ENCODE data around the gene SPOCK2. TPM values are rescaled to one million over a fixed set of nuclear protein-coding genes. Genes with fewer than 3 reads are reported as not detected.

SPOCK2 gene
- total and polyA plus RNA-seq, 7 experiments from 2014 or later = 200 to 543 (median 336) TPM

GRCh38 chr10:72045586-72045985, 42.8 kb downstream of the SPOCK2 start:
- CTCF ChIA-PET = interaction anchor here (0.6 to 1.7 kb wide), 3 partner anchors 17 to 163 kb away, joined by 3 to 5 read pairs (median 4); no protein-coding TSS in a partner anchor
- H3K9me3 Mint-ChIP-seq = peaks cover 0 to 4% (median 0%) of the 10 kb centered on the region in 11 donors
- no peak for ATAC-seq
- POLR2A ChIA-PET = no interaction called here
- intact Hi-C loops (cut with micrococcal nuclease) = loop anchor here in 1 of 2 donors (5.0 to 10.0 kb wide), 2 partner anchors 733 to 789 kb away; no protein-coding TSS in a partner anchor
- no peaks in the 10 kb centered on the region for H3K36me3 ChIP-seq (ENCODE audit: control insufficient read depth in 2 of 3, insufficient read depth in 3 of 3, low read length in 3 of 3)
- DNase-seq = no peak
- H3K4me3 ChIP-seq (ENCODE audit: low read length) = no peak overlapping the region
- H3K27me3 Mint-ChIP-seq = no peaks in the 10 kb centered on the region
- no peaks in the 10 kb centered on the region for H3K9me3 ChIP-seq (ENCODE audit: control insufficient read depth in 2 of 3, low read length in 3 of 3)
- H3K4me3 Mint-ChIP-seq = no peak overlapping the region
- H3K27me3 ChIP-seq (ENCODE audit: control insufficient read depth in 2 of 2, insufficient read depth in 2 of 2, low read length in 2 of 2) = no peaks in the 10 kb centered on the region
- H3K27ac ChIP-seq (ENCODE audit: low read depth, low read length) = no peak overlapping the region
- H3K36me3 Mint-ChIP-seq = peaks cover 0 to 6% (median 0%) of the 10 kb centered on the region in 5 donors
- no peaks in the 10 kb centered on the region for H3K4me1 ChIP-seq (ENCODE audit: control insufficient read depth in 2 of 2, insufficient read depth in 2 of 2, low read length in 2 of 2)
- H3K27ac Mint-ChIP-seq = peak overlapping the region in 1 of 9 donors; percentile 13
- H3K4me1 Mint-ChIP-seq = peaks cover 5 to 10% (median 8%) of the 10 kb centered on the region in 7 donors

- no peaks in the 10 kb centered on the region for H3K36me3 ChIP-seq (ENCODE audit: control insufficient read depth in 2 of 3, insufficient read depth in 3 of 3, low read length in 3 of 3)
- Mint-ChIP-seq H3K27ac (peak overlapping the region in 1 of 9 donors; percentile 77), H3K9me3 (peaks cover 0 to 4% (median 0%) of the 10 kb centered on the region in 11 donors), H3K36me3 (peaks cover 0 to 2% (median 0%) of the 10 kb centered on the region in 5 donors), H3K4me3 (no peak overlapping the region), H3K4me1 (peaks cover 3 to 10% (median 8%) of the 10 kb centered on the region in 7 donors), H3K27me3 (no peaks in the 10 kb centered on the region)
- ChIA-PET POLR2A (interaction anchor here (0.6 kb wide), 1 partner anchor 192 kb away, joined by 3 read pairs; no protein-coding TSS in a partner anchor), CTCF (interaction anchor here (0.9 to 1.7 kb wide), 3 partner anchors 18 to 287 kb away, joined by 3 to 5 read pairs (median 3); no protein-coding TSS in a partner anchor)
- H3K4me1 ChIP-seq (ENCODE audit: control insufficient read depth in 2 of 2, insufficient read depth in 2 of 2, low read length in 2 of 2) = no peaks in the 10 kb centered on the region
- no peak overlapping the region for H3K27ac ChIP-seq (ENCODE audit: low read depth, low read length)
- no peak overlapping the region for H3K4me3 ChIP-seq (ENCODE audit: low read length)
- DNase-seq = no peak
- H3K27me3 ChIP-seq (ENCODE audit: control insufficient read depth in 2 of 2, insufficient read depth in 2 of 2, low read length in 2 of 2) = no peaks in the 10 kb centered on the region
- intact Hi-C loops (cut with micrococcal nuclease) = loop anchor here in 1 of 2 donors (5.0 to 10.0 kb wide), 2 partner anchors 732 to 790 kb away; no protein-coding TSS in a partner anchor
- no peak for ATAC-seq
- H3K9me3 ChIP-seq (ENCODE audit: control insufficient read depth in 2 of 3, low read length in 3 of 3) = no peaks in the 10 kb centered on the region
These were observed 43.8 kb downstream of the SPOCK2 start for GRCh38 chr10:72044417-72045041.

GRCh38 chr10:72043016-72043834, 45.1 kb downstream of the SPOCK2 start:
- Mint-ChIP-seq H3K9me3 (peaks cover 0 to 4% (median 0%) of the 10 kb centered on the region in 11 donors), H3K36me3 (no peaks in the 10 kb centered on the region), H3K27ac (peak overlapping the region in 2 of 9 donors; percentile 12 to 42), H3K27me3 (no peaks in the 10 kb centered on the region), H3K4me3 (no peak overlapping the region), H3K4me1 (peaks cover 0 to 3% (median under 1%) of the 10 kb centered on the region in 7 donors)
- ChIA-PET POLR2A (no interaction called here), CTCF (interaction anchor here (0.6 to 1.4 kb wide), 4 partner anchors 148 to 1616 kb away, joined by 3 to 4 read pairs (median 3); partner anchors contain the start of gene PSAP)
- no peaks in the 10 kb centered on the region for H3K27me3 ChIP-seq (ENCODE audit: control insufficient read depth in 2 of 2, insufficient read depth in 2 of 2, low read length in 2 of 2)
- H3K27ac ChIP-seq (ENCODE audit: low read depth, low read length) = no peak overlapping the region
- H3K36me3 ChIP-seq (ENCODE audit: control insufficient read depth in 2 of 3, insufficient read depth in 3 of 3, low read length in 3 of 3) = no peaks in the 10 kb centered on the region
- H3K4me1 ChIP-seq (ENCODE audit: control insufficient read depth in 2 of 2, insufficient read depth in 2 of 2, low read length in 2 of 2) = no peaks in the 10 kb centered on the region
- no peak overlapping the region for H3K4me3 ChIP-seq (ENCODE audit: low read length)
- DNase-seq = no peak
- intact Hi-C loops (cut with micrococcal nuclease) = loop anchor here in 1 of 2 donors (10.0 kb wide), 1 partner anchor 792 kb away; no protein-coding TSS in a partner anchor
- no peak for ATAC-seq
- no peaks in the 10 kb centered on the region for H3K9me3 ChIP-seq (ENCODE audit: control insufficient read depth in 2 of 3, low read length in 3 of 3)

GRCh38 chr10:72041491-72041890, 46.9 kb downstream of the SPOCK2 start:
- Mint-ChIP-seq H3K27ac (no peak overlapping the region), H3K27me3 (no peaks in the 10 kb centered on the region), H3K4me1 (peaks cover 0 to 3% (median 0%) of the 10 kb centered on the region in 7 donors), H3K4me3 (no peak overlapping the region), H3K36me3 (no peaks in the 10 kb centered on the region), H3K9me3 (peaks cover 0 to 2% (median 0%) of the 10 kb centered on the region in 11 donors)
- ChIA-PET CTCF (no interaction called here), POLR2A (no interaction called here)
- no peaks in the 10 kb centered on the region for H3K27me3 ChIP-seq (ENCODE audit: control insufficient read depth in 2 of 2, insufficient read depth in 2 of 2, low read length in 2 of 2)
- no peaks in the 10 kb centered on the region for H3K9me3 ChIP-seq (ENCODE audit: control insufficient read depth in 2 of 3, low read length in 3 of 3)
- intact Hi-C loops (cut with micrococcal nuclease) = loop anchor here in 1 of 2 donors (10.0 kb wide), 1 partner anchor 793 kb away; no protein-coding TSS in a partner anchor
- DNase-seq = no peak
- H3K4me1 ChIP-seq (ENCODE audit: control insufficient read depth in 2 of 2, insufficient read depth in 2 of 2, low read length in 2 of 2) = no peaks in the 10 kb centered on the region
- H3K27ac ChIP-seq (ENCODE audit: low read depth, low read length) = no peak overlapping the region
- H3K36me3 ChIP-seq (ENCODE audit: control insufficient read depth in 2 of 3, insufficient read depth in 3 of 3, low read length in 3 of 3) = no peaks in the 10 kb centered on the region
- no peak for ATAC-seq
- no peak overlapping the region for H3K4me3 ChIP-seq (ENCODE audit: low read length)

- ChIA-PET CTCF (interaction anchor here (0.5 to 1.8 kb wide), 4 partner anchors 9 to 143 kb away, joined by 3 to 5 read pairs (median 4); no protein-coding TSS in a partner anchor), POLR2A (no interaction called here)
These were observed 49.0 kb downstream of the SPOCK2 start for GRCh38 chr10:72039377-72039776.

GRCh38 chr10:72038458-72039001, 49.8 kb downstream of the SPOCK2 start:
- Histone ChIP-seq H3K4me1 (ENCODE audit: control insufficient read depth in 2 of 2, insufficient read depth in 2 of 2, low read length in 2 of 2) (no peaks in the 10 kb centered on the region), H3K27ac (ENCODE audit: low read depth, low read length) (no peak overlapping the region), H3K4me3 (ENCODE audit: low read length) (no peak overlapping the region), H3K27me3 (ENCODE audit: control insufficient read depth in 2 of 2, insufficient read depth in 2 of 2, low read length in 2 of 2) (no peaks in the 10 kb centered on the region), H3K36me3 (ENCODE audit: control insufficient read depth in 2 of 3, insufficient read depth in 3 of 3, low read length in 3 of 3) (no peaks in the 10 kb centered on the region), H3K9me3 (ENCODE audit: control insufficient read depth in 2 of 3, low read length in 3 of 3) (no peaks in the 10 kb centered on the region)
- Mint-ChIP-seq H3K9me3 (peaks cover 0 to 2% (median 0%) of the 10 kb centered on the region in 11 donors), H3K4me3 (no peak overlapping the region), H3K27me3 (no peaks in the 10 kb centered on the region), H3K36me3 (no peaks in the 10 kb centered on the region), H3K4me1 (peaks cover 0 to 2% (median 0%) of the 10 kb centered on the region in 7 donors), H3K27ac (no peak overlapping the region)
- DNase-seq = no peak
- no peak for ATAC-seq
- ChIA-PET POLR2A (no interaction called here), CTCF (interaction anchor here (1.3 kb wide), 1 partner anchor 10 kb away, joined by 4 read pairs; no protein-coding TSS in a partner anchor)
- intact Hi-C loops (cut with micrococcal nuclease) = no loop called here

More at GRCh38 chr10:72039377-72039776, 49.0 kb downstream of the SPOCK2 start:
- Mint-ChIP-seq H3K4me1 (peaks cover 0 to 2% (median 0%) of the 10 kb centered on the region in 7 donors), H3K36me3 (no peaks in the 10 kb centered on the region), H3K9me3 (peaks cover 0 to 2% (median 0%) of the 10 kb centered on the region in 11 donors), H3K4me3 (no peak overlapping the region), H3K27me3 (no peaks in the 10 kb centered on the region), H3K27ac (no peak overlapping the region)
- H3K9me3 ChIP-seq (ENCODE audit: control insufficient read depth in 2 of 3, low read length in 3 of 3) = no peaks in the 10 kb centered on the region
- intact Hi-C loops (cut with micrococcal nuclease) = no loop called here
- no peak overlapping the region for H3K27ac ChIP-seq (ENCODE audit: low read depth, low read length)
- ATAC-seq = no peak
- H3K27me3 ChIP-seq (ENCODE audit: control insufficient read depth in 2 of 2, insufficient read depth in 2 of 2, low read length in 2 of 2) = no peaks in the 10 kb centered on the region
- H3K36me3 ChIP-seq (ENCODE audit: control insufficient read depth in 2 of 3, insufficient read depth in 3 of 3, low read length in 3 of 3) = no peaks in the 10 kb centered on the region
- DNase-seq = no peak
- H3K4me1 ChIP-seq (ENCODE audit: control insufficient read depth in 2 of 2, insufficient read depth in 2 of 2, low read length in 2 of 2) = no peaks in the 10 kb centered on the region
- H3K4me3 ChIP-seq (ENCODE audit: low read length) = no peak overlapping the region

Measured in naive thymus-derived CD4-positive, alpha-beta T cell (primary cell).